SJSA1 (cell line): Measurements from ENCODE around the gene DPY30. TPM values are rescaled to one million over a fixed set of nuclear protein-coding genes. Genes with fewer than 3 reads are reported as not detected.

Source experiments
- DNase-seq, 2 experiments: peaks; one replicate each; pipeline ENCODE4 v3.0.0-alpha.2; 2015 to 2020; ENCODE audit warnings: low spot score in 2 of 2, low read depth in 1 of 2
- H3K27ac ChIP-seq: fragments of 250-450 bp; sonication (Bioruptor Pico); 2 replicates; pipeline ENCODE4 v1.5.1; 2020; ENCODE audit warnings: mild to moderate bottlenecking, moderate library complexity
- H3K27me3 ChIP-seq: fragments of 250-450 bp; sonication (Bioruptor Pico); replicated peaks from 2 replicates; pipeline ENCODE4 v1.5.1; 2020; ENCODE audit warnings: mild to moderate bottlenecking, moderate library complexity
- H3K36me3 ChIP-seq: fragments of 250-450 bp; sonication (Bioruptor Pico); 2 replicates; pipeline ENCODE4 v1.5.1; 2020; ENCODE audit warnings: mild to moderate bottlenecking
- H3K4me1 ChIP-seq: fragments of 250-450 bp; sonication (Bioruptor Pico); replicated peaks from 2 replicates; pipeline ENCODE4 v1.6.1; 2021; ENCODE audit warnings: mild to moderate bottlenecking
- H3K4me3 ChIP-seq: fragments of 250-450 bp; sonication (Bioruptor Pico); 2 replicates; pipeline ENCODE4 v1.5.1; 2020; ENCODE audit warnings: mild to moderate bottlenecking
- H3K9me3 ChIP-seq: fragments of 250-450 bp; sonication (Bioruptor Pico); replicated peaks from 2 replicates; pipeline ENCODE4 v1.5.1; 2020; ENCODE audit warnings: mild to moderate bottlenecking
- total RNA-seq: library from RNA; depleted of rRNA; stranded (reverse); fragments of >200 nt; shearing (Covaris generic); gene quantifications from 2 replicates; pipeline ENCODE4 v1.2.3, GENCODE V29; 2014; rRNA removed

DPY30 gene
- total RNA-seq, 1 experiment from 2014 or later = 99.9 TPM

DNA sequence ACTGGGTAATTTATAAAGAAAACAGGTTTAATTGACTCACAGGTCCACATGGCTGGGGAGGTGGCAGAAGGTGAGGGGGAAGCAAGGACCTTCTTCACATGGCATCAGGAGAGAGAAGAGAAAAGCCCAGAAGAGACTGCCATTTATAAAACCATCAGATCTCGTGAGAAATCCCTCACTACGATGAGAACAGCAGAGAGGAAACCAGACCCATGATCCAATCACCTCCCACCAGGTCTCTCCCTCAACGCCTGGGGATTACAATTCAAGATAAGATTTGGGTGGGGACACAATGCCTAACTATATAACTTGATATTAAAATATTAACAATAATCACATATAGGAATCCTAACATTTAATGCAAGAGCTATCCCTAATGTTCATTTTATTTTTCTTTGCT is 60.6 kb downstream of the DPY30 start:
- no peaks in the 10 kb centered on the region for H3K36me3 ChIP-seq
- H3K27ac ChIP-seq = no peak overlapping the region
- no peaks in the 10 kb centered on the region for H3K9me3 ChIP-seq
- H3K27me3 ChIP-seq = no peaks in the 10 kb centered on the region
- H3K4me1 ChIP-seq = no peaks in the 10 kb centered on the region; the same call in 1 of the 2 replicates
- no peak overlapping the region for H3K4me3 ChIP-seq
- DNase-seq = no peak

DNA sequence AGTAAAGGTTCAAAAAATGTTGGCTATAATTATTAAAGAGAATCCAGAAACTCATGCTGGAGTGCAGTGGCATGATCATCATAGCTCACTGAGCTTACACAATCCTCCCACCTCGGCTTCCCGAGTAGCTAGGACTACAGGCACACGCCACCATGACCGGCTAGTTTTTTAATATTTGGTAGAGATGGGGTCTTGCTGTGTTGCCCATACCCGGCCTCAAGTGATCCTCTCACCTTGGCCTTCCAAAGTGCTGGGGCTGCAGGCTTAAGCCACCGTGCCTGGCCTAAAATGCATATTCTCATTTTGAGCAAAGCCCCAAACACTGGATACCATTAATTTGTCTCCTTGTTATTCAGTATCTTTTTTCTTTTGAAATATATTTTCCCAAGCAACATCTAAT is 61.2 kb downstream of the DPY30 start:
- Histone ChIP-seq H3K27me3 (no peaks in the 10 kb centered on the region), H3K36me3 (no peaks in the 10 kb centered on the region), H3K4me1 (no peaks in the 10 kb centered on the region; the same call in 1 of the 2 replicates), H3K4me3 (no peak overlapping the region), H3K27ac (no peak overlapping the region), H3K9me3 (no peaks in the 10 kb centered on the region)
- DNase-seq = no peak

Other genes starting within 250 kb of the DPY30 start
- gene MEMO1, start 28.8 kb downstream of the DPY30 start, total RNA-seq = 50.2 and 54.6 TPM in 2 replicates
- 16.7 and 19.1 TPM in 2 replicates for gene SPAST, start 23.8 kb upstream of the DPY30 start, total RNA-seq
- 33.3 and 45.7 TPM in 2 replicates for gene SLC30A6, start 126.1 kb upstream of the DPY30 start, total RNA-seq
- gene NLRC4, start 225.1 kb upstream of the DPY30 start, total RNA-seq = not detected in 2 replicates
- gene YIPF4, start 238.1 kb upstream of the DPY30 start, total RNA-seq = 38.2 and 54.6 TPM in 2 replicates